PC-3 (cell line): ENCODE measurements around the gene FBXW7. TPM values are rescaled to one million over a fixed set of nuclear protein-coding genes. Genes with fewer than 3 reads are reported as not detected.

Experiments
- ATAC-seq: fragments of 200-7000 bp; cut with Tn5 transposase; 2 replicates; pipeline ENCODE4 v1.9.1; 2020; ENCODE audit warnings: mild to moderate bottlenecking, moderate library complexity
- BruUV-seq: library from RNA; stranded (reverse); fragments of 400-500 nt; replicated peaks from 2 replicates; lab custom pipeline; 2021; lab: Mats Ljungman, UMichigan
- CTCF ChIA-PET: fragments of 300-600 bp; sonication (Branson Sonifier 250); formaldehyde crosslinking; loops from one replicate; lab custom pipeline; 2022; ENCODE audit warnings: antibody characterized with exemption; lab: Charles Lee
- POLR2A ChIA-PET: fragments of 300-600 bp; sonication (Branson Sonifier 250); formaldehyde crosslinking; loops from one replicate; lab custom pipeline; 2022; ENCODE audit warnings: antibody characterized with exemption; ENCODE audit not compliant: unreplicated experiment; lab: Charles Lee
- DNase-seq: peaks from one replicate; pipeline ENCODE4 v3.0.0-alpha.2; 2015
- H2AFZ ChIP-seq: fragments of 300-600 bp; sonication (generic); 2 replicates; pipeline ENCODE4 v1.6.0; 2016; ENCODE audit warnings: antibody characterized with exemption, low read length
- H3F3A ChIP-seq: fragments of 300-600 bp; sonication (generic); one replicate; pipeline ENCODE4 v1.6.0; 2017; ENCODE audit warnings: antibody characterized with exemption, low read length, control low read depth, mild to moderate bottlenecking; ENCODE audit not compliant: unreplicated experiment
- H3K27ac ChIP-seq: fragments of 300-600 bp; sonication (generic); 2 replicates; pipeline ENCODE4 v1.5.1; 2016; ENCODE audit warnings: mild to moderate bottlenecking, low read length
- H3K27me3 ChIP-seq: fragments of 300-600 bp; sonication (generic); 2 replicates; pipeline ENCODE4 v1.6.1; 2016; ENCODE audit warnings: low read length, mixed read lengths
- H3K36me3 ChIP-seq: fragments of 300-600 bp; sonication (generic); 2 replicates; pipeline ENCODE4 v1.6.1; 2016; ENCODE audit warnings: low read depth, mixed run types, low read length, mixed read lengths
- H3K4me1 ChIP-seq: fragments of 300-600 bp; sonication (generic); 2 replicates; pipeline ENCODE4 v1.5.1; 2016; ENCODE audit warnings: low read length; ENCODE audit not compliant: insufficient read depth
- H3K4me2 ChIP-seq: fragments of 300-600 bp; sonication (generic); 2 replicates; pipeline ENCODE4 v1.6.0; 2016; ENCODE audit warnings: low read length
- H3K4me3 ChIP-seq: fragments of 300-600 bp; sonication (generic); 2 replicates; pipeline ENCODE4 v1.5.1; 2016; ENCODE audit warnings: mild to moderate bottlenecking, low read length, mixed read lengths
- H3K79me2 ChIP-seq: fragments of 300-600 bp; sonication (generic); 2 replicates; pipeline ENCODE4 v1.6.1; 2017; ENCODE audit warnings: low read length, mixed read lengths
- H3K9ac ChIP-seq: fragments of 300-600 bp; sonication (generic); 2 replicates; pipeline ENCODE4 v1.6.0; 2016; ENCODE audit warnings: mild to moderate bottlenecking, low read length
- H3K9me2 ChIP-seq: fragments of 300-600 bp; sonication (generic); replicated peaks from 2 replicates; pipeline ENCODE4 v1.6.1; 2016; ENCODE audit warnings: mixed run types, low read length, mixed read lengths
- H3K9me3 ChIP-seq: fragments of 300-600 bp; sonication (generic); 2 replicates; pipeline ENCODE4 v1.6.1; 2016; ENCODE audit warnings: low read length, mixed read lengths
- H4K20me1 ChIP-seq: fragments of 300-600 bp; sonication (generic); 2 replicates; pipeline ENCODE4 v1.6.1; 2016; ENCODE audit warnings: low read length, mixed read lengths
- CTCF ChIP-seq: fragments of 300-600 bp; sonication (generic); conservative IDR thresholded peaks from 2 replicates; pipeline ENCODE4 v1.5.1; 2017; ENCODE audit warnings: antibody characterized with exemption, low read depth, mild to moderate bottlenecking, low read length
- EZH2 ChIP-seq: fragments of 300-600 bp; sonication (generic); IDR thresholded peaks from one replicate; pipeline ENCODE4 v1.6.1; 2017; ENCODE audit warnings: antibody characterized with exemption, mild to moderate bottlenecking, low read length; ENCODE audit not compliant: unreplicated experiment
- EZH2phosphoT487 ChIP-seq: fragments of 300-600 bp; sonication (generic); IDR thresholded peaks from 2 replicates; pipeline ENCODE4 v1.6.1; 2018; ENCODE audit warnings: mild to moderate bottlenecking, antibody characterized with exemption, low read length, borderline replicate concordance
- intact Hi-C: fragments of 100-400 bp; cut with micrococcal nuclease; formaldehyde crosslinking; loops from 2 replicates; pipeline ENCODE4 v1.9.0; 2023
- total RNA-seq: library from RNA; depleted of rRNA; stranded (reverse); fragments of >200 nt; gene quantifications from 2 replicates; pipeline ENCODE4 v1.2.3, GENCODE V29; 2014

Gene FBXW7
- total RNA-seq, 1 experiment from 2014 or later = 24.3 TPM

- Histone ChIP-seq H3K4me3 (no peak overlapping the region), H3K27me3 (no peaks in the 10 kb centered on the region), H2AFZ (no peak overlapping the region), H3K9me2 (no peaks in the 10 kb centered on the region), H4K20me1 (no peaks in the 10 kb centered on the region), H3K9me3 (no peaks in the 10 kb centered on the region), H3K9ac (no peak overlapping the region), H3K79me2 (no peaks in the 10 kb centered on the region), H3F3A (no peaks in the 10 kb centered on the region), H3K4me1 (no peaks in the 10 kb centered on the region), H3K27ac (no peak overlapping the region), H3K4me2 (no peak overlapping the region), H3K36me3 (no peaks in the 10 kb centered on the region)
- intact Hi-C loops = no loop called here
- ATAC-seq = no peak
- ChIA-PET POLR2A (interaction anchor here (0.7 kb wide), 1 partner anchor 627 kb away, joined by 4 read pairs; no protein-coding TSS in a partner anchor), CTCF (no interaction called here)
- DNase-seq = no peak
- no TSS peak for BruUV-seq
- TF ChIP-seq EZH2 = no peak
- TF ChIP-seq EZH2phosphoT487 = no peak
- no peak for TF ChIP-seq CTCF
Observed at GRCh38 chr4:152374153-152374552, 161.7 kb downstream of the FBXW7 start.

GRCh38 chr4:152372444-152372843 lies 163.4 kb downstream of the FBXW7 start:
- no peaks in the 10 kb centered on the region for H3K27me3 ChIP-seq
- no peak overlapping the region for H3K9ac ChIP-seq
- TF ChIP-seq CTCF = no peak
- no peak for TF ChIP-seq EZH2
- TF ChIP-seq EZH2phosphoT487 = no peak
- H3K9me2 ChIP-seq = no peaks in the 10 kb centered on the region
- H3K4me1 ChIP-seq = no peaks in the 10 kb centered on the region
- ChIA-PET CTCF (no interaction called here), POLR2A (no interaction called here)
- H4K20me1 ChIP-seq = no peaks in the 10 kb centered on the region
- no TSS peak for BruUV-seq
- no peak for DNase-seq
- no peaks in the 10 kb centered on the region for H3K79me2 ChIP-seq
- ATAC-seq = no peak
- no peak overlapping the region for H3K4me3 ChIP-seq
- H3F3A ChIP-seq = no peaks in the 10 kb centered on the region
- H3K9me3 ChIP-seq = no peaks in the 10 kb centered on the region
- no peaks in the 10 kb centered on the region for H3K36me3 ChIP-seq
- intact Hi-C loops = no loop called here
- no peak overlapping the region for H3K27ac ChIP-seq
- no peak overlapping the region for H3K4me2 ChIP-seq
- H2AFZ ChIP-seq = no peak overlapping the region

GRCh38 chr4:152369902-152370295 lies 166.0 kb downstream of the FBXW7 start:
- BruUV-seq = no TSS peak
- ATAC-seq = no peak
- POLR2A ChIA-PET = no interaction called here

More at GRCh38 chr4:152369902-152370295, 166.0 kb downstream of the FBXW7 start:
- no peaks in the 10 kb centered on the region for H3K79me2 ChIP-seq
- peak; percentile 24 for DNase-seq
- no peak overlapping the region for H3K27ac ChIP-seq
- no peaks in the 10 kb centered on the region for H4K20me1 ChIP-seq
- H3K4me3 ChIP-seq = no peak overlapping the region
- no peaks in the 10 kb centered on the region for H3F3A ChIP-seq
- H3K27me3 ChIP-seq = no peaks in the 10 kb centered on the region
- no peak overlapping the region for H3K9ac ChIP-seq
- H3K9me3 ChIP-seq = no peaks in the 10 kb centered on the region
- H3K4me2 ChIP-seq = no peak overlapping the region
- no peak overlapping the region for H2AFZ ChIP-seq
- intact Hi-C loops = no loop called here
- H3K9me2 ChIP-seq = no peaks in the 10 kb centered on the region
- CTCF ChIA-PET = no interaction called here
- TF ChIP-seq CTCF (peak; percentile 56), EZH2phosphoT487 (no peak)
- H3K4me1 ChIP-seq = no peaks in the 10 kb centered on the region
- H3K36me3 ChIP-seq = no peaks in the 10 kb centered on the region
